HUES6 (cell line): ENCODE results near the gene SGCD.

Source experiments
- H3K27ac ChIP-seq: 2 replicates; pipeline ENCODE4 v1.7.0; 2013; ENCODE audit warnings: low read depth, mild to moderate bottlenecking, low read length, inconsistent platforms
- H3K27me3 ChIP-seq: 2 replicates; pipeline ENCODE4 v1.6.1; 2013; ENCODE audit warnings: low read length; ENCODE audit not compliant: control insufficient read depth, insufficient read depth
- H3K36me3 ChIP-seq: 2 replicates; pipeline ENCODE4 v1.6.1; 2013; ENCODE audit warnings: low read length; ENCODE audit not compliant: control insufficient read depth, insufficient read depth
- H3K4me1 ChIP-seq: 2 replicates; pipeline ENCODE4 v1.6.1; 2013; ENCODE audit warnings: low read length; ENCODE audit not compliant: control insufficient read depth, insufficient read depth
- H3K4me3 ChIP-seq: 2 replicates; pipeline ENCODE4 v1.5.1; 2013; ENCODE audit warnings: low read depth, low read length
- H3K9ac ChIP-seq: one replicate; pipeline ENCODE4 v1.6.1; 2013; ENCODE audit warnings: mild to moderate bottlenecking, low read length
- H3K9me3 ChIP-seq: 2 replicates; pipeline ENCODE4 v1.6.1; 2013; ENCODE audit warnings: low read depth, low read length; ENCODE audit not compliant: control insufficient read depth, insufficient read depth

The SGCD gene

DNA sequence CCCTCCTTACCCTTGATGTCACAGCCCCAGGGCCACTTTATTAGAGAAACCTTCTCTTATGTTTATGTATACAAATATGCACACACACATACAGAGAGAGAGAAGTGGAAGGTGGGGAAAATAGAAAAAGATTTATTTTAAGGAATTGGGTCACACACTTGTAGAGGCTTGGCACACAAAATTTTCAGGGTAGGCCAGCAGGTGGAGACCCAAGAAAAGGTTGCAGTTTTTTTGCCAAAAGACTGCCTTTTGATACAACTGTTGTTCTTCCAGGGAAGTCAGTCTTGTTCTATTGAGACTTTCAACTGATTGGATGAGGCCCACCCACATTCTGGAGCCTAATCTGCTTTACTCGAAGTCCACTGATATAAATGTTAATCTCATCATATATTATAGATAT lies 392.0 kb downstream of the SGCD start:
- H3K27ac ChIP-seq = no peak overlapping the region
- H3K4me3 ChIP-seq = no peak overlapping the region
- H3K27me3 ChIP-seq = no peaks in the 10 kb centered on the region
- no peaks in the 10 kb centered on the region for H3K9me3 ChIP-seq
- H3K4me1 ChIP-seq = peaks cover 27% of the 10 kb centered on the region
- H3K9ac ChIP-seq = no peak overlapping the region
- no peaks in the 10 kb centered on the region for H3K36me3 ChIP-seq

DNA sequence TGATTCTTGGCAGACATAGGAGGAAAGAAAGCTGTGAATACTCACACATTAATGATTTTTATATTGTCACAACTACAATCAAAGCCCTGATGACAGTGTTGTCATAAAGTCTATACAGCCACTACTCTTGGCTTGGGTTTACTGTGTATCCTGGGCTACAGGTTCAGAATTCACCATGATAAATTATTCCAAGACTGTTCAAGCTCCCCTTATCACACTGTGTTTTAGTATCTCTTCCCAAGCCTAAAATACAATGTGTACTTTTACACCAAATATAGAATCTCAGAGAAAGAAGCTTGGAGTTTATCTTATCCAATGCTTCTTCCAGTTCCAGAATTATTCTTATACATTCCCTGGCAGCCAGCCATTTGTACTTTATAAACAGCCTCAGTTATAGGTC lies 395.4 kb downstream of the SGCD start:
- H3K4me3 ChIP-seq = no peak overlapping the region
- no peaks in the 10 kb centered on the region for H3K36me3 ChIP-seq
- no peaks in the 10 kb centered on the region for H3K27me3 ChIP-seq
- no peak overlapping the region for H3K9ac ChIP-seq
- H3K4me1 ChIP-seq = peaks cover 6% of the 10 kb centered on the region
- no peak overlapping the region for H3K27ac ChIP-seq
- H3K9me3 ChIP-seq = no peaks in the 10 kb centered on the region

GRCh38 chr5:156735477-156735876 lies 408.5 kb downstream of the SGCD start:
- H3K4me1 ChIP-seq = no peaks in the 10 kb centered on the region
- no peaks in the 10 kb centered on the region for H3K9me3 ChIP-seq
- H3K27ac ChIP-seq = no peak overlapping the region
- H3K27me3 ChIP-seq = no peaks in the 10 kb centered on the region
- no peaks in the 10 kb centered on the region for H3K36me3 ChIP-seq
- no peak overlapping the region for H3K4me3 ChIP-seq
- H3K9ac ChIP-seq = no peak overlapping the region

DNA sequence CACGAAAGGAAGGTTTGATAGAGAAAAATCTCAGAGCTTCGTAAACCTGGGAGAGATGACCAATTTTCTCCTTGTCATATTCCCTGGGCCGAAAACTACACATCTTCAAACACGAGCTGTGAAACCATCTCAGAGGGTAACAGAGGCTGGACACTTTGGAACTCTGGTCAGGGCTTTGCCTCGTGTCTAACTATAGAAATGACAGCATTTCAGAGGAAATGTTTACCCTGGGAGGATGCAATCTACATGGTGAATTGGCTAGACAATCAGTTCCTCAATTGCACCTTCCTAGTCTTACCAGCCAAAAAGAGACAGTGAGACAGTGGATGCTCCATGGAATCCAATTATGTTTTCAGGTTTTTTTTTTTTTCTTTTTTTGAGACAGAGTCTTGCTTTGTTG lies 414.6 kb downstream of the SGCD start:
- H3K36me3 ChIP-seq = no peaks in the 10 kb centered on the region

DNA sequence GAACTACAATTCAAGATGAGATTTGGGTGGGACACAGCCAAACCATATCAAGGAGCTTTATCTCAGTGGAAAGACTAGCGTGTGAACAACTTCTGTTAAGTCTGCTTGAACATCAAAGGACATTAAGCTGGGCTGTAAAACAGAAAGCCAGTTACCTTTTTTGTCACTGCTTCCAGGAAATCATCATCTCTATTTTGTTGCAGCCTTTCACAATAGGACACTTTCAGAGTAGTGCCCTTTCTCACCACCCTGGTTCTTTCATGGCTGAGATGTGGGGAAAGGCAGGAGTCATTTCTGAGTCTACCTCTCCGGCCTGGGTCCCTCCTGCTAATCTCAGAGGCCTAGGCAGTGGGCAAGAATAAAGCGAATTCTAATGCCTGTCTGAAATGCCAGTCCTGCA lies 426.9 kb downstream of the SGCD start:
- Histone ChIP-seq H3K9ac (no peak overlapping the region), H3K4me1 (no peaks in the 10 kb centered on the region), H3K9me3 (no peaks in the 10 kb centered on the region), H3K27me3 (no peaks in the 10 kb centered on the region), H3K4me3 (no peak overlapping the region), H3K36me3 (no peaks in the 10 kb centered on the region), H3K27ac (no peak overlapping the region)

More for the DNA sequence above, 414.6 kb downstream of the SGCD start:
- Histone ChIP-seq H3K4me1 (no peaks in the 10 kb centered on the region), H3K9me3 (no peaks in the 10 kb centered on the region), H3K9ac (no peak overlapping the region), H3K4me3 (no peak overlapping the region), H3K27me3 (no peaks in the 10 kb centered on the region), H3K27ac (no peak overlapping the region)

GRCh38 chr5:156755421-156756087 lies 428.6 kb downstream of the SGCD start:
- no peaks in the 10 kb centered on the region for H3K27me3 ChIP-seq
- H3K9ac ChIP-seq = no peak overlapping the region
- no peaks in the 10 kb centered on the region for H3K36me3 ChIP-seq
- no peak overlapping the region for H3K4me3 ChIP-seq
- no peaks in the 10 kb centered on the region for H3K9me3 ChIP-seq
- H3K4me1 ChIP-seq = no peaks in the 10 kb centered on the region
- no peak overlapping the region for H3K27ac ChIP-seq

- Histone ChIP-seq H3K4me1 (no peaks in the 10 kb centered on the region), H3K9ac (no peak overlapping the region)
These were observed 431.2 kb downstream of the SGCD start for GRCh38 chr5:156758011-156758791.

DNA sequence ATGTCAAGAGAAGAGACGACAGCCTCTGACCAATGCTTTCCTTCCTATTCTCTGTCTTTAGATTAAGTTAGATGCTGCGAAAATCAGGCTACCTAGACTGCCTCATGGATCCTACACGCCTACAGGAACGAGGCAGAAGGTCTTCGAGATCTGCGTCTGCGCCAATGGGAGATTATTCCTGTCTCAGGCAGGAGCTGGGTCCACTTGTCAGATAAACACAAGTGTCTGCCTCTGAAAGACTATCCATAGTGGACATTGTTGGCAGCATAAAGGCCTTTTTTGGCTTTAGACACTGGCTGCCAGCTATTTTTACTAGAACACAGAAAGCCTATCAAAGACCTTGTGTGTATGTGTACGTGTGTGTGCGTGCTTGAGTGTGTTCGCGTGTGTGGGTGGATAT lies 432.2 kb downstream of the SGCD start:
- H3K4me1 ChIP-seq = peaks cover 4% of the 10 kb centered on the region
- H3K9ac ChIP-seq = no peak overlapping the region
- H3K9me3 ChIP-seq = no peaks in the 10 kb centered on the region
- no peak overlapping the region for H3K4me3 ChIP-seq
- no peaks in the 10 kb centered on the region for H3K36me3 ChIP-seq
- no peak overlapping the region for H3K27ac ChIP-seq
- H3K27me3 ChIP-seq = no peaks in the 10 kb centered on the region

More at GRCh38 chr5:156758011-156758791, 431.2 kb downstream of the SGCD start:
- Histone ChIP-seq H3K27me3 (no peaks in the 10 kb centered on the region), H3K27ac (no peak overlapping the region), H3K4me3 (no peak overlapping the region), H3K9me3 (no peaks in the 10 kb centered on the region), H3K36me3 (no peaks in the 10 kb centered on the region)

DNA sequence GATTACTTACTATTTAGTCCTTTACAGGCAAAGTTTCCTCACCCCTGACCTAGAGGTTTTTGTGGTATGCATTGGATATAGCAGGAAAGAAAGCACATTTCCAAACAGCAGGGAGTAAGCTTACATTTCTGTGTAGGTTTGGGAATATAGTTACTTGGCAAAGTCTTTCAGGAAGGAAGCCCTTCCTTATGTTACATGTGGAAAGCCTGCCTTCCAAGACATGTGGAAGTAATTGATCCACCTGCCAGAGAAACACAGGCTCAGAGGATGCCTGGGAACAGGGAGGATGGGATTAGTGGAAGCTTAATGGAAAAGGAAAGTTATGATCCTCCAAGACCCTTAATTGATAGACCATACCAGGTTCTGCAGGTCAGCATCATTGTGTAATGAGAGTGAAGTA lies 435.8 kb downstream of the SGCD start:
- peaks cover 7% of the 10 kb centered on the region for H3K4me1 ChIP-seq
- H3K36me3 ChIP-seq = no peaks in the 10 kb centered on the region
- no peaks in the 10 kb centered on the region for H3K9me3 ChIP-seq
- H3K27ac ChIP-seq = no peak overlapping the region
- H3K4me3 ChIP-seq = no peak overlapping the region
- no peak overlapping the region for H3K9ac ChIP-seq
- H3K27me3 ChIP-seq = no peaks in the 10 kb centered on the region

GRCh38 chr5:156764176-156764971 lies 437.4 kb downstream of the SGCD start:
- Histone ChIP-seq H3K4me3 (no peak overlapping the region), H3K36me3 (no peaks in the 10 kb centered on the region), H3K27ac (no peak overlapping the region), H3K9me3 (no peaks in the 10 kb centered on the region), H3K27me3 (no peaks in the 10 kb centered on the region), H3K4me1 (peaks cover 7% of the 10 kb centered on the region), H3K9ac (no peak overlapping the region)

DNA sequence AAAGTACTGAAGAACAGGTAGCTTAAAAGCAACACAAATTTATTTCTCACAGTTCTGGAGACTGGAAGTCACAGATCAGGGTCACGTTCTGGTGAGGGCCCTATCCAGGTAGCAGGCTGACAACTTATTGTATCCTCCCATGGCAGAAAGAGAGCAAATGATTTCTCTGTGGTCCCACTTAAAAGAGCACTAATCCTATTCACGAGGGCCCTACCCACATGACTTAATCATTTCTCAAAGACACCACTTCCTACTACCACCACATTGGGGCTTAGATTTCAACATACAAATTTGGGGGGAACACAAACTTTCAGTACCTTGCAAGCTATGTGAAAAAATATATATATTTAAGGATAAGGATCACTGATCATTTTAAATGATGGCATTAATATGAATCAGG lies 447.3 kb downstream of the SGCD start:
- H3K36me3 ChIP-seq = no peaks in the 10 kb centered on the region
- H3K4me3 ChIP-seq = no peak overlapping the region
- no peaks in the 10 kb centered on the region for H3K4me1 ChIP-seq
- H3K9me3 ChIP-seq = no peaks in the 10 kb centered on the region
- H3K27me3 ChIP-seq = no peaks in the 10 kb centered on the region
- H3K27ac ChIP-seq = no peak overlapping the region
- no peak overlapping the region for H3K9ac ChIP-seq
